Measurements from ENCODE around the gene TRAIP. TPM values are rescaled to one million over a fixed set of nuclear protein-coding genes. Genes with fewer than 3 reads are reported as not detected.

TRAIP gene
- total and polyA plus RNA-seq, 5 donors = 0.68 to 1.5 (median 1.2) TPM

DNA sequence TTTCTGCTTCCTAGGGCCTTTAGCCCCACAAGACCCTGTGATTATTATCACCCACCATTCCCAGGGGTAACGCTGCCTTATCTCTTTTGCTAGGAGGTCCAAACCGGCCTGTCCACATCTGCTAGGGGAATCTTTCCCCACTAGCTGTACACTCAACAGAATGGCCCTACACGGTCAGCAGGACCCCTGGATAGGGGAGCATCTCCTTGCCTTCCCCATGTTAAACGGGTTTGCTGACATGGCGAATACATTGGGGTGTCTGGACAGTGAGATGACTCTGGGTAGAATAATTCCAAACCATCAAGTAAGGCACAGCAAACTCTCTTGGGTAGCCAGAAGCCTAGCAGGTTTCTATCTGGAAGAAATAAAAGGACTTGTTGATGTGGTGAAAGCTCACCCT is 702 bp downstream of the TRAIP start:
- Histone ChIP-seq H3K27ac (ENCODE audit: low read length) (no peak overlapping the region), H3K27me3 (ENCODE audit: control insufficient read depth, insufficient read depth) (no peaks in the 10 kb centered on the region), H3K4me1 (ENCODE audit: control insufficient read depth, insufficient read depth, low read length) (no peaks in the 10 kb centered on the region), H3K4me3 (ENCODE audit: low read length) (peak overlapping the region; percentile 46), H3K9me3 (ENCODE audit: control insufficient read depth, low read length) (no peaks in the 10 kb centered on the region)
- WGBS = 49% methylated on average over 5 of the region's 5 CpGs
- DNase-seq (no peak), ATAC-seq (no peak)
- intact Hi-C loops (cut with DNase I) = no loop called here

DNA sequence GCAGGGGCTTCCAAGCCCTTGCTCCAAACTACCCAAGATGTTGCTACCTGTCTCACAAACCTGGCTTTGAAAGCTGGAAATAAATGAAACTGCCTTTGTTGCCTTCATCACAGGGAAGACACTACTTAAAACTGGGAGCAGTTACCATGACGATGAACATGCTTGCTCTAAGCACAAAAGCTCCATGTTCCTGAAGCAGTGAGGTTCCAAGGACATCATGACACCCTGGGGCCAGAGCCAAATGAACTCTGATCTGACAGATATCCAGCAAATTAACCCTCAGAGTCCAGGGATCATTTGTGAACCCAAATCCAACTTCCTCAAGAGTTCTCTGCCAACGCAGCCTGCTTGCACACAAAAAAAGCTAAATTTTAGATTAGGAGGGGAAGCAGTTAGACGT is 10.7 kb downstream of the TRAIP start:
- intact Hi-C loops (cut with DNase I) = no loop called here

DNA sequence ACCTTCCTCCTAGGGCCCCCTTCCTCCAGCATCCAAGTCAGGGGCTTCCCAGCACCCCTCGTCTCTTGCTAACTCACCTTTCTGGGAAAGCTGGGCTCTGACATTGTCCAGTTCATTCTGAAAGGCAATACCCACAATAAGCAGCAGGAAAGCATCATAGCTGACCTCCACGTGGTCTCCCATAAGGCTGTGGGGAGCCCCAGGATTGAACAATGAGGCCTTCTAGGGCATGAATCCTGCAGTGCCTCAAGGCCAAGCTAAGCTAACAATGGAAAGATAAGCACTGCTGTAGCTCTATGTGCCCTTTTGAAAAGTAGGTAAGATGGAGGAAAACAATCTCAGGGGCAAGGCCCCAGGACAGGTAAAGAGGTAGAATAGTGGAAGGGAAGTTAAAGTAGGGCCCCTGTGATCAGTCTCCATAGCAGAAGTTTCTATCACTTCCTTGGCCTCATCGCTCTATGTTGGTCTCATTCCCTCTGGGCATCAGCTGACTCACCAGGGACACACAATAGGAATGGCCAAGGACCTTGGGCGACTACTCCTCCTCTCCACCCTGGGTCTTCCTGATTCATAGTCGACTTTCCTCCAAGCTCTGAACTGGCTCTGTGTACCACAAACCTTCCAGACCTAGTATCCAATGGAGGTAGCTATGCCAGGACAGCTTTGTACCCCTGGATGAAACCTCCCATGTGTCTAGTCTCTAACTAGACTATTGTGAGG is 11.7 kb downstream of the TRAIP start:
- no peak for DNase-seq
- H3K9me3 ChIP-seq (ENCODE audit: control insufficient read depth, low read length) = no peaks in the 10 kb centered on the region
- H3K4me3 ChIP-seq (ENCODE audit: low read length) = no peak overlapping the region
- no peaks in the 10 kb centered on the region for H3K27me3 ChIP-seq (ENCODE audit: control insufficient read depth, insufficient read depth)
- intact Hi-C loops (cut with DNase I) = loop anchor here in 2 of 4 donors (5.0 kb wide), 2 partner anchors 42 to 63 kb away; partner anchors contain the start of gene INKA1 (in 1 of the 2)
- H3K27ac ChIP-seq (ENCODE audit: low read length) = no peak overlapping the region
- peaks cover 1% of the 10 kb centered on the region for H3K4me1 ChIP-seq (ENCODE audit: control insufficient read depth, insufficient read depth, low read length)
- ATAC-seq = no peak
- WGBS = 89% methylated on average over 5 of the region's 5 CpGs

More for the DNA sequence above, 10.7 kb downstream of the TRAIP start:
- 82% methylated on average over 3 of the region's 3 CpGs for WGBS
- no peak overlapping the region for H3K27ac ChIP-seq (ENCODE audit: low read length)
- ATAC-seq = no peak
- H3K9me3 ChIP-seq (ENCODE audit: control insufficient read depth, low read length) = no peaks in the 10 kb centered on the region
- no peaks in the 10 kb centered on the region for H3K27me3 ChIP-seq (ENCODE audit: control insufficient read depth, insufficient read depth)
- H3K4me3 ChIP-seq (ENCODE audit: low read length) = no peak overlapping the region
- DNase-seq = no peak
- H3K4me1 ChIP-seq (ENCODE audit: control insufficient read depth, insufficient read depth, low read length) = no peaks in the 10 kb centered on the region

DNA sequence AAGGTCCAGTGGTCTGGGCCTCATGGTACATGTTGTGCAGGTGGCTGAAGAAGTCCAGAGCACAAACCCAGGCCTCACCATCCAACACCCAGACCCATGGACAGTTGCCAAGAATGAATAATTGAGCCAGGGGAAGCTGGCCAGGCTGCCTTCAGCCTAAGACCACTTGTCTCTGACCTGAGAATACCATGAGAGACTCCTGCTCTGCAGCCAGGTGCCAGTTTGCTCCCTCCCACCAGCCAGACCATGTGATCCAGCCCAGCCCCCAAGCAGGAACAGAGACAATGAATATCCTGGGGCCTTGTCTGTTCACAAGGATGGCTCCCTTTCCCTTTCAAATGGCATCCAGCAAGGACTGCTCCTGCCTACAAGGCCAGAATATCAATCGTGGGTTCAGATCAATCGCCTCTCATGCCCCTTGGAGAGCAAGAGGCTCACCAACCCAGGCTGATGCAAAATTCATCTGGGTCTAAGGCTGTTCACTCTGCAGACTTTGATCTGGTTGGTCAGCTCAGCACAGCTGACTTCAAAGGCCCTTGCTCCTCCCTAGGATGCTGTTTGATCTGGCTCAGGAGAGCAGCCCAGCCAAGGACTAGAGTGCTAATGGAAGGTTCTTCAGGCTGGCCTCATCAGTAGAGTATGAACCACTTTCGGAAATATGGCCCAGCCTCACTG is 13.4 kb downstream of the TRAIP start:
- peaks cover 4% of the 10 kb centered on the region for H3K4me1 ChIP-seq (ENCODE audit: control insufficient read depth, insufficient read depth, low read length)
- no peaks in the 10 kb centered on the region for H3K9me3 ChIP-seq (ENCODE audit: control insufficient read depth, low read length)
- DNase-seq (no peak), ATAC-seq (no peak)
- 93% methylated on average over 3 of the region's 3 CpGs for WGBS
- H3K27me3 ChIP-seq (ENCODE audit: control insufficient read depth, insufficient read depth) = no peaks in the 10 kb centered on the region
- no peak overlapping the region for H3K27ac ChIP-seq (ENCODE audit: low read length)
- H3K4me3 ChIP-seq (ENCODE audit: low read length) = no peak overlapping the region
- intact Hi-C loops (cut with DNase I) = loop anchor here in 2 of 4 donors (5.0 kb wide), 2 partner anchors 41 to 64 kb away; partner anchors contain the start of gene INKA1 (in 1 of the 2)

DNA sequence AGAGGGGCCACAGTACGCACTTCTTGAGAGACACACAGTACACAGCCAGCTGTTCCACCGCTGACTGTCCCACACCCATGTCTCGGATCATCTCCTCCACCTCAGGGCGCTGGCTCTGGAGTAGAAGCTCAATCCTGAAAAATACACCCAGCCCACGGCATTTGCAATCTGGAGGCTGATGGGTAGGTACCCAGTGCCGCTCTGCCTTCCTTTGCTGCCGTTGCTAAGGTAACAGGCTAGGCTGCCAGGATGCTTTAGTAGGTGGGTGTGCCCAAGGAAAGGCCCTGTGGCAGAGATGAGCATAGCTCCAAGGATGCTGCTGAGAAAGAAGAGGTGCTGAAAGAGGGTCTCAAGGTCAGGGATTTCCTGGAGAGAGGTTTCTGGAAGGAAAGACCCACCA is 14.6 kb downstream of the TRAIP start:
- Histone ChIP-seq H3K27me3 (ENCODE audit: control insufficient read depth, insufficient read depth) (no peaks in the 10 kb centered on the region), H3K4me1 (ENCODE audit: control insufficient read depth, insufficient read depth, low read length) (peaks cover 4% of the 10 kb centered on the region), H3K27ac (ENCODE audit: low read length) (no peak overlapping the region), H3K4me3 (ENCODE audit: low read length) (no peak overlapping the region), H3K9me3 (ENCODE audit: control insufficient read depth, low read length) (no peaks in the 10 kb centered on the region)
- no peak for ATAC-seq
- WGBS = 90% methylated on average over 7 of the region's 7 CpGs
- DNase-seq = no peak
- intact Hi-C loops (cut with DNase I) = loop anchor here in 2 of 4 donors (5.0 kb wide), 2 partner anchors 40 to 65 kb away; partner anchors contain the start of gene INKA1 (in 1 of the 2)

DNA sequence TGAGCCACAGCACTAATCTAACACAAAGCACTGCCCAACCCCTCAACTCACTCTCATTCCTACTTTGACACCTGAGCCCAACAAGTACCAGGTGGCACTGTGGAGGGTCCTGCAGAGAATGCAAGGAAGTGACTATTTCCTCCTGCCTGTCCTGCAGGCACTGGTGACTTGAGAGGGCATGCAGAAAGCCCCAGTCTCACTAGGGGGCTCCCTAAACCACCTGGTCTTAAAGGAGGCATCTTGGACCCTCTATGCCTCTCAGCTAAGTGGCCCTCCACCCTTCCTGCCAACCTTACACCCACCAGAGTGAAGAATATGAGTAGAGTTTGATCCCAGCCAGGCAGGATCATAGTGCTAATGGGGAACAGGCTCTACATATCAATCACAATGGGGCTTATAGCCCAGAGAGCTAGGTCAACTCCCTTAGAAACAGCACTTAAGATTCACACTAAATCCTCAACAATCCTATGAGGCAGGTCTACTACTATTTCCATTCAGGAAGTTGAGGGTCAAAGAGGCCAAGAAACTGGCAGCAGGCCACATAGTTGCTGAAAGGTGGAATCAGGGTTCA is 15.2 kb downstream of the TRAIP start:
- no peak for ATAC-seq
- H3K4me1 ChIP-seq (ENCODE audit: control insufficient read depth, insufficient read depth, low read length) = peaks cover 4% of the 10 kb centered on the region
- no peak overlapping the region for H3K27ac ChIP-seq (ENCODE audit: low read length)
- no peaks in the 10 kb centered on the region for H3K27me3 ChIP-seq (ENCODE audit: control insufficient read depth, insufficient read depth)
- no peak overlapping the region for H3K4me3 ChIP-seq (ENCODE audit: low read length)
- no peaks in the 10 kb centered on the region for H3K9me3 ChIP-seq (ENCODE audit: control insufficient read depth, low read length)
- DNase-seq = no peak
- intact Hi-C loops (cut with DNase I) = loop anchor here in 2 of 4 donors (5.0 kb wide), 2 partner anchors 39 to 66 kb away; partner anchors contain the start of gene INKA1 (in 1 of the 2)

DNA sequence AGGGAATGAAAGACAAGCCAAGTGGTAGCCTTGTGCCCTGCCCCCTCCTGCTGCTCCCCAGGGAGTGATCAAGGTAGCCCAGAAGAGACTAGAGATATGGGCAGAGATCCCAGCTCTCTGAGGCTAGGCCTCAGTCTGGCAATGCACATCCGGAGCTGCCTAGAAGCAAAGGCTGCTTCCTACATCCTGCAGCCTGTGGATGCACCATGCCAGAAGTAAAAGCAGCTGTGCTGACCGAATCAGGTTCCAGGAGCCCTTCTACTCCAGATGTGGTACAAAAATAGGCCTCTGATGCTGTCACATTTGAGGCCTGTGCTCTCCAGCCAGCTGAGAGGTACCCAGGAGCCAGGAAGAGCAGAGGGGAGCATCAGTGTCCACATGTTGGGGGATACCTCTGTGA is 16.0 kb downstream of the TRAIP start:
- WGBS = 59% methylated on average over 2 of the region's 2 CpGs

DNA sequence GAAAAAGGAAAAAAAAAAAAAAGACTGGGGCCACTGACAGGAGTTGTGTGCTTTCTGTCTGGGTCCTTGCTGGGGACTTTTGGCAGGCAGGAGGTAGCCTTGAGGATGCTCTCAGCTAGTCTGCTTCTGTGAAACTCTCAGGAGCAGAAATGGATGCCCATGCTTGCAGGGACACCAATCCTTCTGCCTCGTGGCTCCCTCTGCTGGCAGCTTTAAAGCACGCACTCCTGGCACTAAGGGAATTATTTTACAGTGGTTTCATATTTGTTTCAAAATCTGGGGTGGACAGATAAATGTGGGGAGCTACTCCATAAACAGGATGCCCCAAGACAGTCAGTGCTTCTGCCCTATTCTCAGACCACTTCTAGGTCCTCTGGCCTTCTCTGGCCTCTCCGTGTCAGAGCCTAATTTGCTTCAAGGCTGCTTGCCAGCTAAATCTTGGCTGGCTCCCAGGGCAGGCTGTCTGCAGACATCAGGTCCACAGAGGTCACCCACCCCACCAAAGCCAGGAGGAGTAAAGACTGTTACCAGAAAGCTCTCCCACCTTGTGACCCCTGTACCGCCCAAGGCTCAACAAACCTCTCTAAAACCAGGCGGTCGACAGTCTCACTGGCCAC is 17.1 kb downstream of the TRAIP start:
- Histone ChIP-seq H3K4me1 (ENCODE audit: control insufficient read depth, insufficient read depth, low read length) (peaks cover 4% of the 10 kb centered on the region), H3K27ac (ENCODE audit: low read length) (no peak overlapping the region), H3K9me3 (ENCODE audit: control insufficient read depth, low read length) (no peaks in the 10 kb centered on the region), H3K4me3 (ENCODE audit: low read length) (no peak overlapping the region), H3K27me3 (ENCODE audit: control insufficient read depth, insufficient read depth) (no peaks in the 10 kb centered on the region)
- ATAC-seq (peak; percentile 84 to 86), DNase-seq (peak; percentile 75 to 91 (median 87))
- intact Hi-C loops (cut with DNase I) = loop anchor here in 3 of 4 donors (1.0 to 5.0 kb wide), 4 partner anchors 34 to 68 kb away; partner anchors contain the start of gene INKA1 (in 1 of the 3)
- WGBS = 28% methylated on average over 6 of the region's 6 CpGs

More for the DNA sequence above, 16.0 kb downstream of the TRAIP start:
- DNase-seq = no peak
- H3K4me3 ChIP-seq (ENCODE audit: low read length) = no peak overlapping the region
- H3K27ac ChIP-seq (ENCODE audit: low read length) = no peak overlapping the region
- no peaks in the 10 kb centered on the region for H3K27me3 ChIP-seq (ENCODE audit: control insufficient read depth, insufficient read depth)
- intact Hi-C loops (cut with DNase I) = loop anchor here in 2 of 4 donors (5.0 kb wide), 2 partner anchors 38 to 67 kb away; partner anchors contain the start of gene INKA1 (in 1 of the 2)
- H3K4me1 ChIP-seq (ENCODE audit: control insufficient read depth, insufficient read depth, low read length) = peaks cover 4% of the 10 kb centered on the region
- ATAC-seq = no peak
- no peaks in the 10 kb centered on the region for H3K9me3 ChIP-seq (ENCODE audit: control insufficient read depth, low read length)

DNA sequence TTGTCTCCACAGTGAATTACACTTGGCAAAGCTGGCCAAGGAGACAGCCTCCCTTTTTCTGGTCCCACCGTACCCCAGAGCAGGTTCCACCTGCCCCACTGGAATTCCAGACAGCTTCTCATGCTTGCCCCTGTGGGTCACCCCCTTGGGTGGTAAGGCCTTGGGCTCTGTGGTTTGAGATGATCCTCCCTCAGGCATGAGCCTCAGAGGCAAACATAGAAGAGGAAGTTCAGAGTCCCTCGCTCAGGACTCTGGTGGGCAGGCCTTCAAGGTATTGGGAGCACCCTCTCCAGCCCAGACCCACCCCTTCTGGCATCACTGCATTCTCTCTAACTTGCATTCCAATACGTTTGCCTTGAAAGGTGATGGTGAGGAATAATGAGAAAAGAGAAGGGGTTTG is 25.0 kb downstream of the TRAIP start:
- H3K4me1 ChIP-seq (ENCODE audit: control insufficient read depth, insufficient read depth, low read length) = no peaks in the 10 kb centered on the region
- ATAC-seq (no peak), DNase-seq (peak in 1 of 3 donors; percentile 1)
- H3K9me3 ChIP-seq (ENCODE audit: control insufficient read depth, low read length) = no peaks in the 10 kb centered on the region
- no peak overlapping the region for H3K4me3 ChIP-seq (ENCODE audit: low read length)
- WGBS = 84% methylated on average over 3 of the region's 3 CpGs
- no peak overlapping the region for H3K27ac ChIP-seq (ENCODE audit: low read length)
- no peaks in the 10 kb centered on the region for H3K27me3 ChIP-seq (ENCODE audit: control insufficient read depth, insufficient read depth)
- intact Hi-C loops (cut with DNase I) = no loop called here

DNA sequence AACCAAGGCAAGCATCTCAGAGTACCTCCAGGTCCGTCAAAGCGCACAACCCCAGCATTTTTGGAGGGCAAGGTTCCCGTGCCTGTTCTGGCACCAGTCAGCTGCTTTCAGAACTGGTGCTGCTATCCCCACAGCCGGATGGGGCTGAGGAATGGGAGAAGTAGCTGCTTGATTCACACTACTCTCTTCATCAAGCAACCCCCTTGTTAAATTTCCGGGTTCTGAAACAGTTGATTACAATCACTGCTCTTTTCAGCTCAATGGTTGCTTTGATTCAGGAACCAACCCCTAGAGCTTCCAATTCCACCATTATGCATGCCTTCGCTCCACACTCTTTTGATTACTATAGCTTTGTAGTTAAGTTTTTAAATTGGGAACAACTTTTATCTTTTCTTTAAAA is 30.3 kb downstream of the TRAIP start:
- Histone ChIP-seq H3K4me3 (ENCODE audit: low read length) (no peak overlapping the region), H3K27ac (ENCODE audit: low read length) (no peak overlapping the region), H3K9me3 (ENCODE audit: control insufficient read depth, low read length) (no peaks in the 10 kb centered on the region), H3K27me3 (ENCODE audit: control insufficient read depth, insufficient read depth) (no peaks in the 10 kb centered on the region), H3K4me1 (ENCODE audit: control insufficient read depth, insufficient read depth, low read length) (no peaks in the 10 kb centered on the region)
- no peak for ATAC-seq
- DNase-seq = peak in 1 of 3 donors; percentile 18
- WGBS = 61% methylated on average over 6 of the region's 6 CpGs
- intact Hi-C loops (cut with DNase I) = no loop called here

Measured in right cardiac atrium (tissue), 5 donors.